ENCODE data around the gene DAB2IP. TPM values are rescaled to one million over a fixed set of nuclear protein-coding genes. Genes with fewer than 3 reads are reported as not detected.

The DAB2IP gene
- total RNA-seq, 1 donor from 2014 or later: 54.8 TPM

DNA sequence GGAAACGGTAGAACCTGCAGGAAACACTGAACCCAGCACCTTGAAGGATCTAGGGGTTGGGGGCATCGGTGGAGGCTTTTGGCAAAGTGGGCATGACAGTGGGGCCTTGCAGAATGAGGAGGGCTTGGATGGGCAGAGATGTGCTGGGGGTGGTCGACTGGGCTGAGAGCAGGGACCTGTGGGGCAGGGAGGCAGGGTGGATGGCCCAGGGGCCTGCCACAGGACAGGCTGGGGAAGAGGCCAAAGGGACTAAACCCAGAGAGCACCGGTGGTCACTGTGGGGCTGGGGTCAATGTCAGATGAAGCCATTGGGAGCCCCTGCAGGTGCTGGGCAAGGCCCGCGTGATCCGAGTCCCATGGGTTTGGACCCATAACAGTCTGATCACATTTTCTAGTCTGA is 175.3 kb downstream of the DAB2IP start:
- no peak for DNase-seq
- ATAC-seq: no peak
- intact Hi-C loops (cut with micrococcal nuclease): no loop called here

GRCh38 chr9:121827251-121827967 is 176.0 kb downstream of the DAB2IP start:
- DNase-seq (no peak), ATAC-seq (no peak)

GRCh38 chr9:121830441-121831140 is 179.2 kb downstream of the DAB2IP start:
- intact Hi-C loops (cut with micrococcal nuclease): loop anchor here (10.0 kb wide), 1 partner anchor 336 kb away; the partner anchor contains the start of gene GGTA1
- DNase-seq: no peak
- ATAC-seq: no peak

More at GRCh38 chr9:121827251-121827967, 176.0 kb downstream of the DAB2IP start:
- intact Hi-C loops (cut with micrococcal nuclease): no loop called here

DNA sequence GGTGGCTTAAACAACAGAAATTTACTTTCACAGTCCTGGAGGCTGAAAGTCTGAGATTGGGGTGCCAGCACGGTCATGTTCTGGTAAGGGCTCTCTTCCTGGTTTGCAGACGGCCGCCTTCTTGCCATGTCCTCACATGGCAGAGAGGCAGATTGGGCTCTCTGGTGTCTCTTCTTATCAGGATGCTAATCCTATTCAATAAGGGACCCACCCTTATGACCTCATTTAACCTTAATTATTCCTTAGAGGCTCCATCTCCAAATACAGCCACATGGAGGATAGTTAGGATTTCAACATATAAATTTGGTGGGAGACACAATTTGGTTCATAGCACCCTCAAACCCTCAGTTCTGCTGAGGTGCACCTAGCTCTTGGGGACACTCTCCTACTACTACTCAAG is 180.4 kb downstream of the DAB2IP start:
- ATAC-seq (no peak), DNase-seq (no peak)
- intact Hi-C loops (cut with micrococcal nuclease): loop anchor here (10.0 kb wide), 1 partner anchor 337 kb away; the partner anchor contains the start of gene GGTA1

- no peak for DNase-seq
- intact Hi-C loops (cut with micrococcal nuclease): loop anchor here (10.0 kb wide), 1 partner anchor 338 kb away; the partner anchor contains the start of gene GGTA1
- ATAC-seq: no peak
Observed at GRCh38 chr9:121833061-121833460, 181.6 kb downstream of the DAB2IP start.

Other genes starting within 250 kb of the DAB2IP start
- 28.3 TPM for gene GGTA1, start 151.8 kb upstream of the DAB2IP start, total RNA-seq